Stimulated activated CD8-positive, alpha-beta memory T cell treated with anti-CD3 and anti-CD28 coated beads, Interleukin-12 subunit alpha, Interleukin-12 subunit beta, amount 100 ng/mL, for 24 hours (primary cell): ENCODE data around the gene ANXA11.

Experiments used
- DNase-seq: peaks from one replicate; pipeline ENCODE4 v3.0.0-alpha.2; 2020; ENCODE audit errors: extremely low read depth

Gene ANXA11

GRCh38 chr10:80104066-80104926 lies 101.0 kb downstream of the ANXA11 start:
- DNase-seq, result no peak
